Liver (tissue), 9 donors: ENCODE results near the gene ARHGAP32. TPM values are rescaled to one million over a fixed set of nuclear protein-coding genes. Genes with fewer than 3 reads are reported as not detected.

ENCODE experiments used
- DNase-seq: peaks from one replicate; pipeline ENCODE4 v3.0.0-alpha.2; 2017; ENCODE audit warnings: low spot score
- H3K27ac ChIP-seq, 2 donors: one replicate each; pipeline ENCODE4 v1.7.0; 2013; ENCODE audit warnings: inconsistent platforms in 2 of 2, low read length in 2 of 2, control low read depth in 1 of 2, low read depth in 1 of 2, mild to moderate bottlenecking in 1 of 2
- H3K27me3 ChIP-seq, 4 donors: one replicate each; pipeline versions ENCODE4 v1.6.1 to v1.7.0; 2013; ENCODE audit warnings: low read length in 3 of 4, inconsistent platforms in 1 of 4, mild to moderate bottlenecking in 1 of 4, moderate library complexity in 1 of 4; ENCODE audit not compliant: control insufficient read depth in 4 of 4, insufficient read depth in 4 of 4
- H3K36me3 ChIP-seq, 4 donors: one replicate each; pipeline versions ENCODE4 v1.6.1 to v1.7.0; 2013; ENCODE audit warnings: low read length in 3 of 4, mild to moderate bottlenecking in 3 of 4, low read depth in 1 of 4, moderate library complexity in 1 of 4; ENCODE audit not compliant: control insufficient read depth in 4 of 4, insufficient read depth in 3 of 4
- H3K4me1 ChIP-seq, 4 donors: one replicate each; pipeline versions ENCODE4 v1.6.1 to v1.7.0; 2013; ENCODE audit warnings: low read length in 3 of 4, mild to moderate bottlenecking in 3 of 4, moderate library complexity in 1 of 4; ENCODE audit not compliant: control insufficient read depth in 4 of 4, insufficient read depth in 4 of 4
- H3K4me3 ChIP-seq, 3 donors: one replicate each; pipeline versions ENCODE4 v1.6.1 to v1.7.0; 2013; ENCODE audit warnings: low read length in 3 of 3, control low read depth in 1 of 3, low read depth in 1 of 3, mild to moderate bottlenecking in 1 of 3
- H3K9ac ChIP-seq, 2 donors: one replicate each; pipeline ENCODE4 v1.7.0; 2013; ENCODE audit warnings: low read length in 2 of 2, mild to moderate bottlenecking in 2 of 2, moderate library complexity in 2 of 2, control low read depth in 1 of 2, low read depth in 1 of 2
- H3K9me3 ChIP-seq, 4 donors: one replicate each; pipeline versions ENCODE4 v1.6.1 to v1.7.0; 2013; ENCODE audit warnings: low read length in 3 of 4; ENCODE audit not compliant: control insufficient read depth in 4 of 4
- ATF3 ChIP-seq: IDR thresholded peaks from 2 replicates; pipeline ENCODE4 v1.6.1; 2016; ENCODE audit warnings: antibody characterized with exemption
- CTCF ChIP-seq: fragments of 150-350 bp; IDR thresholded peaks from 2 replicates; pipeline ENCODE4 v1.5.1; 2017; ENCODE audit warnings: improper control_type of control experiment, low read depth, low read length; ENCODE audit not compliant: missing input control
- EGR1 ChIP-seq, 2 donors: IDR thresholded peaks; 2 replicates each; pipeline ENCODE4 v1.6.1; 2016 to 2018; ENCODE audit warnings: antibody characterized with exemption in 2 of 2, low read depth in 2 of 2
- FOXA1 ChIP-seq: IDR thresholded peaks from 2 replicates; pipeline ENCODE4 v1.6.1; 2016; ENCODE audit warnings: antibody characterized with exemption
- GABPA ChIP-seq, 2 donors: IDR thresholded peaks in 1 of 2; conservative IDR thresholded peaks in 1 of 2; 2 replicates each; pipeline ENCODE4 v1.6.1; 2016; ENCODE audit warnings: antibody characterized with exemption in 2 of 2, mild to moderate bottlenecking in 1 of 2, moderate library complexity in 1 of 2
- HNF4A ChIP-seq, 2 donors: conservative IDR thresholded peaks; 2 replicates each; pipeline ENCODE4 v1.6.1; 2016; ENCODE audit warnings: antibody characterized with exemption in 2 of 2, mild to moderate bottlenecking in 2 of 2
- HNF4G ChIP-seq: IDR thresholded peaks from 2 replicates; pipeline ENCODE4 v1.6.1; 2016; ENCODE audit warnings: antibody characterized with exemption
- JUND ChIP-seq, 2 donors: IDR thresholded peaks; 2 replicates each; pipeline ENCODE4 v1.6.1; 2016; ENCODE audit warnings: antibody characterized with exemption in 2 of 2
- MAX ChIP-seq: IDR thresholded peaks from 2 replicates; pipeline ENCODE4 v1.6.1; 2016; ENCODE audit warnings: antibody characterized with exemption
- NR2F2 ChIP-seq: IDR thresholded peaks from 2 replicates; pipeline ENCODE4 v1.6.1; 2016; ENCODE audit warnings: antibody characterized with exemption
- REST ChIP-seq: IDR thresholded peaks from 2 replicates; pipeline ENCODE4 v1.6.1; 2016; ENCODE audit warnings: antibody characterized with exemption, mild to moderate bottlenecking
- RXRA ChIP-seq, 2 donors: IDR thresholded peaks; 2 replicates each; pipeline ENCODE4 v1.6.1; 2017 to 2018; ENCODE audit warnings: antibody characterized with exemption in 2 of 2, mild to moderate bottlenecking in 1 of 2
- SP1 ChIP-seq: IDR thresholded peaks from 2 replicates; pipeline ENCODE4 v1.6.1; 2018; ENCODE audit warnings: antibody characterized with exemption, mild to moderate bottlenecking
- TAF1 ChIP-seq: conservative IDR thresholded peaks from 2 replicates; pipeline ENCODE4 v1.6.1; 2016; ENCODE audit warnings: antibody characterized with exemption, mild to moderate bottlenecking
- YY1 ChIP-seq: IDR thresholded peaks from 2 replicates; pipeline ENCODE4 v1.6.1; 2016; ENCODE audit warnings: antibody characterized with exemption, mild to moderate bottlenecking
- WGBS: extraction: QIAGEN DNeasy Blood & Tissue Kit; methylation state at CpG from one replicate; pipeline ENCODE4 v1.1.7; 2013; 5-methylcytosine and 5-hydroxymethylcytosine counted together
- polyA plus RNA-seq, 2 donors: library from polyadenylated mRNA; stranded (reverse) in 1 of 2; unstranded in 1 of 2; fragments of 200-250 nt in 1 of 2; fragments of >200 nt in 1 of 2; fragmentation: Nextera tagmentation in 1 of 2; extraction: Ambion mirVana in 1 of 2; gene quantifications; one replicate each; pipeline versions ENCODE4 v1.2.1 to v1.2.3, GENCODE V29; 2013 to 2015
- total RNA-seq, 2 donors: library from RNA; depleted of rRNA; stranded (reverse); fragments of >200 nt; gene quantifications; one replicate each; pipeline ENCODE4 v1.2.3, GENCODE V29; 2014
- donor health status: healthy.
- donor health status: healthy.
- donor health status: healthy.
- donor health status: healthy.
- donor health status: healthy.

Gene ARHGAP32
- total and polyA plus RNA-seq, 4 donors = 1.8 to 13.1 (median 2.6) TPM

- WGBS = 92% methylated on average over 16 of the region's 16 CpGs
These were observed 239.0 kb downstream of the ARHGAP32 start for GRCh38 chr11:128953151-128953550.

GRCh38 chr11:128949791-128950454 lies 242.2 kb downstream of the ARHGAP32 start:
- H3K27me3 ChIP-seq = peaks cover 0 to 3% (median 1%) of the 10 kb centered on the region in 4 donors
- H3K27ac ChIP-seq = no peak overlapping the region
- no peaks in the 10 kb centered on the region for H3K36me3 ChIP-seq
- no peak for DNase-seq
- WGBS = 39% methylated on average over 13 of the region's 13 CpGs
- H3K4me1 ChIP-seq = peaks cover 0 to 6% (median 6%) of the 10 kb centered on the region in 4 donors
- no peaks in the 10 kb centered on the region for H3K9me3 ChIP-seq
- H3K9ac ChIP-seq = no peak overlapping the region
- TF ChIP-seq CTCF (no peak), JUND (IDR thresholded peaks at IDR 0.05) (peak in 1 of 2 donors; percentile 13), SP1 (no peak), GABPA (IDR thresholded peaks at IDR 0.05 in 1 of 2, conservative IDR thresholded peaks at IDR 0.05 in 1 of 2) (no peak), HNF4A (conservative IDR thresholded peaks at IDR 0.05) (peak; percentile 36 to 42), ATF3 (no peak), RXRA (IDR thresholded peaks at IDR 0.05) (peak; percentile 22 to 33)
- H3K4me3 ChIP-seq = no peak overlapping the region

More at GRCh38 chr11:128953151-128953550, 239.0 kb downstream of the ARHGAP32 start:
- DNase-seq = no peak
- TF ChIP-seq FOXA1 (no peak), REST (no peak), HNF4A (conservative IDR thresholded peaks at IDR 0.05) (no peak), MAX (no peak), YY1 (no peak), HNF4G (no peak), NR2F2 (no peak), EGR1 (IDR thresholded peaks at IDR 0.05; ENCODE audit: low read depth in 2 of 2) (no peak), TAF1 (no peak), GABPA (IDR thresholded peaks at IDR 0.05 in 1 of 2, conservative IDR thresholded peaks at IDR 0.05 in 1 of 2) (no peak), SP1 (no peak)
- no peaks in the 10 kb centered on the region for H3K36me3 ChIP-seq
- no peak overlapping the region for H3K9ac ChIP-seq
- H3K4me1 ChIP-seq = peaks cover 0 to 6% (median 6%) of the 10 kb centered on the region in 4 donors
- H3K27ac ChIP-seq = no peak overlapping the region
- H3K27me3 ChIP-seq = peaks cover 0 to 3% (median 1%) of the 10 kb centered on the region in 4 donors
- no peak overlapping the region for H3K4me3 ChIP-seq
- no peaks in the 10 kb centered on the region for H3K9me3 ChIP-seq
